Activated CD4-positive, alpha-beta T cell treated with anti-CD3 and anti-CD28 coated beads, Interleukin-10, Interleukin-2, amounts not matched to agents 100 ng/mL and 50 ng/mL, durations not matched to agents 16 hours and 8 hours (primary cell): Measurements from ENCODE around the gene ENTHD1.
"Not testable (repeated sequence)": the region's sequence is repeated elsewhere in the genome, so short reads cannot be mapped to it uniquely, and the experiment has no call there.

Experiments used
- DNase-seq: peaks from one replicate; pipeline ENCODE4 v3.0.0-alpha.2; 2020

Gene ENTHD1

DNA sequence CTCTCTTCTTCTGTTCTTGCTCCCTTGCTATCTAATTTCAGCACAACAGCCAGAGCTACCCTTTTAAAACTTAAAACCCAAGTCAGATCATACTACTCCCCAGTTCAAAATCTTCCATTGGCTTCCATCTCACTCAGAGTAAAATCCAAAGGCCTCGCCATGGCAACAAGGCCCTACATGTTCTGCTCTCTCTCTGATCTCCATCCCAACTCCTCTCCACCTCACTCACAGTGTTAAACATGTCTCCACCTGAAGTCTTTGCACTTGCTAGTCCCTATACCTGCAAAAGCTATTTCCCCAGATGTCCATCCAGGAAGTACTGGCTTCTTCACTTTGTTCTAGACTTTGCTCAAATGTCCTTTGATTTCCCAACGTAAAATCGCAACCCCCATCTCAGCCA, 4.3 kb upstream of the ENTHD1 start:
- DNase-seq = no peak

- no peak for DNase-seq
These were observed 2.9 kb upstream of the ENTHD1 start for GRCh38 chr22:39896313-39896996.

- DNase-seq = no peak
These were observed 2.1 kb upstream of the ENTHD1 start for GRCh38 chr22:39895682-39896081.

DNA sequence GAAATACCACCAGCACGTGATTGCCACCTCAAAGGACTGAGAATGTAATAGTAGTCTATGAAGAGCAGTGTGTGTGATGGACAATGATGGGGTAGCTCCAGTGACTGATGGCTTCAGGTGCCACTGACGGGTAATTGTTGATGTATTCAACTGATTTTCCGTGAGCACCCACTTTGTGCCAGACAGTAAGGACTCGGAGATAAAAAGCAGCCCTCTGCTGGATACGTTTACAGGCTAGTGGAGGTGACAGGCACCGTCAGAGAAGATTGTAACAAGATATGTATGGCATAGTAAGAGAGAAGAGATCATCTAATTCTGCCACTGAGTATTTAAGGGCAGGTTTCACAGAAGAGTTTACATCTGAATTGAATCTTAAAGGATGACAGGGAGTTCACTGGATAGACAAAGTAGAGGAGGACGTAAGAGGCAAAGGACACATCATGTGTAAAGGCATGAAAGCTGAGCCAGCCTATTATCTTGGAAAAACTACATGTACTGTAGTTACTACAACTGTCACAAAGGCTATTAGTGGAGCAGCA, 1.1 kb upstream of the ENTHD1 start:
- DNase-seq = no peak

GRCh38 chr22:39889924-39890323, 3.6 kb downstream of the ENTHD1 start:
- not testable (repeated sequence) for DNase-seq

DNA sequence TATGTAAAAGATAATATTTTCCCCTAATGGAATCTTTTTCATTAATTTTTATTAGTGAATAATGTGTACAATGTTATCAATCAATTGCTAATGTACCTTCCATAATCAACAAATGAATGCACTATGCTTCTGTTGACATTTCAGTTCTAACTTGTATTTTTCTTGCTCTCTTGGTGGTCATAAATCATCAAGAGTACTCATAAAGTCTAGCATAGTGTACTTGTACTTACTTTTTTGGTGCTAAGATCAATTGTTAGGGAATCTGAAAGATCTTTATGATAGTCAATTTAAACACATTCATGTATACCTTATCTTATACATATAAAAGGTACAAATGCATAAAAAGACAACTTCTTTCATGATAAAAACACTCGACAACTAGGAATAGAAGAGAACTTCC, 10.5 kb downstream of the ENTHD1 start:
- DNase-seq = no peak

DNA sequence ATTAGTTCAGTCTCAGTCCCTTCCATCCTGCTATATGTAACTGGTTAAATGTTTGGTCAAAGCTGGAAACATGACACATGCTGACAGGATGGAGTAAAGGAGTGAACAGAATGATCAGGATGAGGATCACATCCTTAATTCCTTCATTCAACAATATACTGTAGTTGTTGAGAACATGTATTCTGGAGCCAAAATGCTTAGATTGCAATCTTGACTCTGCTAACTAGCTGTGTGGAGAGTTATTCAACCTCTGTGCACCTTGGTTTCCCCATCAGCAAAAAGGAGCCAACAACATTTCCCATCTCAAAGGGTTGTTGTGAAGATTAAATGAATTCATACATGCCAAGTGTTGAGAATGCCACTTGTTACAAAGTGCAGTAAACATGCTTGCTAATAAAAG, 12.8 kb downstream of the ENTHD1 start:
- DNase-seq = no peak

- no peak for DNase-seq
These were observed 16.3 kb downstream of the ENTHD1 start for GRCh38 chr22:39877079-39877845.

DNA sequence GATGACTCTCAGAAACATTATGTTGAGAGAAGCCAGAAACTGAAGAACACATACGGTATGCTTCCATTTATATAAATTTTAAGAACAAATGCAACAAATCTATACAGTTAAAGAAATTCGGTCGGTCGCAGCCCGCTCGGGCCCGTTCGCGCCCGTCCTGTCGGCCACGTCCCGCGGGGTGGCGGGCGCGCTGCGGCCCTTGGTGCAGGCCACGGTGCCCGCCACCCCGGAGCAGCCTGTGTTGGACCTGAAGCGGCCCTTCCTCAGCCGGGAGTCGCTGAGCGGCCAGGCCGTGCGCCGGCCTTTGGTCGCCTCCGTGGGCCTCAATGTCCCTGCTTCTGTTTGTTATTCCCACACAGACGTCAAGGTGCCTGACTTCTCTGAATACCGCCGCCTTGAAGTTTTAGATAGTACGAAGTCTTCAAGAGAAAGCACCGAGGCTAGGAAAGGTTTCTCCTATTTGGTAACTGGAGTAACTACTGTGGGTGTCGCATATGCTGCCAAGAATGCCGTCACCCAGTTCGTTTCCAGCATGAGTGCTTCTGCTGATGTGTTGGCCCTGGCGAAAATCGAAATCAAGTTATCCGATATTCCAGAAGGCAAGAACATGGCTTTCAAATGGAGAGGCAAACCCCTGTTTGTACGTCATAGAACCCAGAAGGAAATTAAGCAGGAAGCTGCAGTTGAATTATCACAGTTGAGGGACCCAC, 18.2 kb downstream of the ENTHD1 start:
- DNase-seq = not testable (repeated sequence)

GRCh38 chr22:39873965-39874364, 19.6 kb downstream of the ENTHD1 start:
- DNase-seq = no peak

DNA sequence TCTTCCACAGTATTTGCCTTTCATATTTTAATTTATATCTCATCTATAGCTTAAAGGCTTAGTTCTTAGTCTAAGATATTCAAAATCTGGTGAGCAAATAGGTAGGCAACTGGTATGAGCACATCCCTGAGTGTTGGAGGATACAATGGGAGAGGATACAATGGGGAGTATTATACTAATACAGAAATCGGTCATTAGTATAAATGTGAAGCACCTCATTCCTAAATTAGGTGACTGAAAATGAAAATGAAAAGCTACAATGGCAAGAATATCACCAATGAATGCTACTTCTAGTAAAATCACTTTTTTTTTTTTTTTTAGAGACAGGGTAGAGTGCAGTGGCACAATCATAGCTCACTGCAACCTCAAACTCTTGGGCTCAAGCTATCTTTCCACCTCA, 21.0 kb downstream of the ENTHD1 start:
- no peak for DNase-seq

- no peak for DNase-seq
These were observed 22.4 kb downstream of the ENTHD1 start for GRCh38 chr22:39871008-39871798.

- DNase-seq = not testable (repeated sequence)
These were observed 23.8 kb downstream of the ENTHD1 start for GRCh38 chr22:39869797-39870196.

DNA sequence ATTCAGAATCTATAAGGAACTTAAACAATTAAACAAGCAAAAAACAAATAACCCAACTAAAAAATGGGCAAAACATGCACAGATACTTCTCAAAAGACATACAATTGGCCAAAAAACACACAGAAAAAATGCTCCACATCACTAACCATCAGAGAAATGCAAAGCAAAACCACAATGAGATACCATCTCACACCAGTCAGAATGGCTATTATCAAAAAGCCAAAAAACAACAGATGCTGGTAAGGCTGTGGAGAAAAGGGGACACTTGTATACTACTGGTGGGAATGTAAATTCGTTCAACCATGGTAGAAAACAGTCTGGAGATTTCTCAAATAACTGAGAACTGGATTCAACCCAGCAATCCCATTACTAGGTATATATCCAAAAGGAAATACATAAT, 24.8 kb downstream of the ENTHD1 start:
- no peak for DNase-seq

DNA sequence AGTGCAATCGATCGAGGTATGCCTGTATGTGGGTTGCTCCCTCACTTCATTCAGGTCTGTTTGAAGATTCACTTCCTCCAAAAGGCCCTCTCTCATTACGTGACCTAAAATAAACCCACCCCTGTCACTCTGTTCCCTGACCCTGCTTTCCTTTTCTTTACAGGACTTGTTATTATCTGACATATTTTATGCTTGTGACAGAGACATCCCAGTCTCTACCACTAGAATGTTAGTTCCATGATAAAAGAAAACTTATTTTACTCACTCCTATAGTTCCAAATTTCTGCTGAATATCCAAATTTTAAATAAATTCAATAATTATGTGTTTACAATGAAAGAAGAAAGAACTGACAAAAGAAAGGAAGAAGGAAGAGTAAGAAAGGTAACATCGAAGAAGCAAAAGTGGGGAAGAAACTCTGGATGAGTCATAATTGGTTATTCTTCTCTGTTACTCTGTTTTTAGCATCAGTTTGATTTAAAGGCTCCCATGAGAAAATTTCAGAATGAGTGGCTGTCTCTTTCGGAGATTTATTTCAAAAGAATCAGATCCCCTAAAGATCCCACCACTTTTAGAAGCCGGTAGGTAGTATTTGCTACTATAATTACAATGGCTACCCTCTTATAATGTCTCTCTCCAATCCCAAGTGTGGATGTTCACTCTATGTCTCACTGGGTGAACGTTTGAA, 33.5 kb downstream of the ENTHD1 start:
- peak; percentile 58 for DNase-seq

DNA sequence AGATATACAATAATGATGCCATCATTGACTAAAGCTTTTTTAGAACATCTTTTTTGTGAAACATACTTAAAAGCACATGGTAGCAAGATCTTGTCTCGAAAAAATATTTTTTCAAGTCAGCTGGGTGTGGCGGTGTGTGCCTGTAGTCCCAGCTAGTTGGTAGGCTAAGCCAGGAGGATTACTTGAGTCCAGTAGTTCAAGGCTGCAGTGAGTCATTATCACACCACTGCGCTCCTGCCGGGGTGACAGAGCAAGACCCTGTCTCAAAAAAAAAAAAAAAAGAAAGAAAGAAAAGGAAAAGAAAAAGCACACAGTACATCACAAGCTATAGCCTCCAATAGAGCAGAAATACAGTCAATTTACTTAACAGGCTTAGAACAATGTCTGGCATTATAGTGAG, 37.0 kb downstream of the ENTHD1 start:
- DNase-seq = no peak

GRCh38 chr22:39852799-39853198, 40.8 kb downstream of the ENTHD1 start:
- no peak for DNase-seq

GRCh38 chr22:39851606-39852315, 41.8 kb downstream of the ENTHD1 start:
- DNase-seq = no peak

- DNase-seq = no peak
These were observed 46.1 kb downstream of the ENTHD1 start for GRCh38 chr22:39847477-39847876.

GRCh38 chr22:39846539-39846938, 47.0 kb downstream of the ENTHD1 start:
- not testable (repeated sequence) for DNase-seq

DNA sequence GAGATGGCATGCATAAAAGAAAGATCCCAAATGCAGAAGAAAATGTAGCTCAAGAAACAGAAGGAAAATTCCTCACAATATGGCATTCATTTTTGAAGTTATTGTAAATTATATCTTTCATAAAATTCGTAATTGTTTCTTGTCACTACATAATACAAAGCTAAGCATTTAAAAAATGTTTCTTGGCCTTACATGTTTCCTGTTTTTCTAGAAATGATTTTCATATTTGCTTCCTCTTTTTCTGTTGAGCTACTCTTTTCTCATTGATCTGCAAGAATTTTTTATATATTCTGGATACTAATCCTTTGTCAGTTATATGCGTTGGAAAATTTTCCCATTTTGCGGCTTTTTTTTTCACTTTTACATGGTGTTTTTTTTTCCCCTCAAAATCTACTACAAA, 48.0 kb downstream of the ENTHD1 start:
- DNase-seq = no peak
